Endothelial cell of umbilical vein (primary cell): ENCODE measurements around the gene DCC.

Experiments
- EZH2 ChIP-seq: IDR thresholded peaks from 2 replicates; pipeline ENCODE4 v1.6.1; 2012; ENCODE audit warnings: borderline replicate concordance, low read depth, mild to moderate bottlenecking, moderate library complexity, low read length, inconsistent platforms; ENCODE audit not compliant: severe bottlenecking
- POLR2A ChIP-seq: IDR thresholded peaks from 2 replicates; pipeline ENCODE4 v1.6.1; 2012; ENCODE audit warnings: low read depth, mild to moderate bottlenecking, control low read depth, low read length
- TF ChIP-seq, protein P1 (sequence below), 2 donors: IDR thresholded peaks; 1 replicate in 1 of 2; 2 replicates in 1 of 2; pipeline ENCODE4 v1.5.1; 2011; ENCODE audit warnings: low read length in 2 of 2, mild to moderate bottlenecking in 2 of 2, moderate library complexity in 2 of 2, control low read depth in 1 of 2, inconsistent platforms in 1 of 2, low read depth in 1 of 2; ENCODE audit not compliant: insufficient read depth in 1 of 2; ENCODE audit errors: extremely low read depth in 1 of 2
- TF ChIP-seq, protein P2 (sequence below): IDR thresholded peaks from 2 replicates; pipeline ENCODE4 v1.6.1; 2011; ENCODE audit not compliant: insufficient read depth, insufficient read length

DNA sequence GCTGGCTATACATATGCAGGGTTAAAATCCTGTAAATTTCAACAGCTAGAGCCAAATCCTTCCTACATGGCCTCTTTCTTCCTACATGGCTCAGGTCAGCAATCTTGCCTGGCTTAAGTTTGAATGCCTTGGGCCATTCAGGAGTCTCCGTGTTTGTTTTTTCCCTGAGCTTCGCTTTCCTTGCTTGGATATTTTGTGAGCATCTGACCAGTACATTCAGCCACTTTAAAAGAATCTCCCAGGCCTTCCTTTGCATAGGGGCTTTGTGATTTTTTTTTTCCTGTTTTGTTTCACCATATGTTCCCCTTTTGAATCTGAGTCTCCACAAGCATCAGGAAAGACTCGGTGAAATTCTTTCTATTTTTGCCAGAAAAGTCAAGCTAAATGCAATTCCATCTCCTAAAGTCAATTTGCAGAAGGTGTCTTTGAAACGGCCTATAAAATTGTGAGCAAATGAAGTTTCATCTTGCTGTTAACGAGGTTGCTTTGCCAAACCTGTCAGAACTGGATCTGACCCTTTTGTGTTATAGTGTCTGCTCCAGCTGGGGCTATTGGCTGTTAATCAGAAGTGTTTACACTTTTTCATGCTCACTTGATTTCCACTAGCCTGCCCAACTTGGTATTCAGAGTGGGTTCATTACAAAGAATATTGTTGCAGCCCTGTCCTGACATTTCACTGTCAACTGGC is 256.9 kb downstream of the DCC start:
- no peak for TF ChIP-seq POLR2A
- no peak for TF ChIP-seq EZH2
- TF ChIP-seq, protein P1, sequence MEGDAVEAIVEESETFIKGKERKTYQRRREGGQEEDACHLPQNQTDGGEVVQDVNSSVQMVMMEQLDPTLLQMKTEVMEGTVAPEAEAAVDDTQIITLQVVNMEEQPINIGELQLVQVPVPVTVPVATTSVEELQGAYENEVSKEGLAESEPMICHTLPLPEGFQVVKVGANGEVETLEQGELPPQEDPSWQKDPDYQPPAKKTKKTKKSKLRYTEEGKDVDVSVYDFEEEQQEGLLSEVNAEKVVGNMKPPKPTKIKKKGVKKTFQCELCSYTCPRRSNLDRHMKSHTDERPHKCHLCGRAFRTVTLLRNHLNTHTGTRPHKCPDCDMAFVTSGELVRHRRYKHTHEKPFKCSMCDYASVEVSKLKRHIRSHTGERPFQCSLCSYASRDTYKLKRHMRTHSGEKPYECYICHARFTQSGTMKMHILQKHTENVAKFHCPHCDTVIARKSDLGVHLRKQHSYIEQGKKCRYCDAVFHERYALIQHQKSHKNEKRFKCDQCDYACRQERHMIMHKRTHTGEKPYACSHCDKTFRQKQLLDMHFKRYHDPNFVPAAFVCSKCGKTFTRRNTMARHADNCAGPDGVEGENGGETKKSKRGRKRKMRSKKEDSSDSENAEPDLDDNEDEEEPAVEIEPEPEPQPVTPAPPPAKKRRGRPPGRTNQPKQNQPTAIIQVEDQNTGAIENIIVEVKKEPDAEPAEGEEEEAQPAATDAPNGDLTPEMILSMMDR (IDR thresholded peaks at IDR 0.05; ENCODE audit: extremely low read depth in 1 of 2, insufficient read depth in 1 of 2, low read depth in 1 of 2, low read length in 2 of 2) = no peak
- TF ChIP-seq, protein P2, sequence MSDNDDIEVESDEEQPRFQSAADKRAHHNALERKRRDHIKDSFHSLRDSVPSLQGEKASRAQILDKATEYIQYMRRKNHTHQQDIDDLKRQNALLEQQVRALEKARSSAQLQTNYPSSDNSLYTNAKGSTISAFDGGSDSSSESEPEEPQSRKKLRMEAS = no peak
